SK-N-SH (cell line): ENCODE data around the gene RAB8A. TPM values are rescaled to one million over a fixed set of nuclear protein-coding genes. Genes with fewer than 3 reads are reported as not detected.

Source experiments
- CTCF ChIA-PET: fragments of 300-600, 350-600 bp; formaldehyde crosslinking; extraction: SDS; loops from one replicate; lab custom pipeline; 2021; lab: Yijun Ruan, JAX
- POLR2A ChIA-PET: fragments of 350-600 bp; sonication (Branson Sonifier 250); formaldehyde crosslinking; extraction: SDS; loops from one replicate; lab custom pipeline; 2020; ENCODE audit warnings: antibody characterized with exemption, inconsistent platforms; lab: Yijun Ruan, JAX
- DNase-seq: peaks from one replicate; pipeline ENCODE4 v3.0.0; 2012
- H2AFZ ChIP-seq: fragments of 200-600 bp; sonication (generic); 2 replicates; pipeline ENCODE4 v1.8.1; 2016; ENCODE audit warnings: antibody characterized with exemption, mild to moderate bottlenecking, low read depth
- H3F3A ChIP-seq: fragments of 200-600 bp; sonication (generic); replicated peaks from 2 replicates; pipeline ENCODE3; 2016; ENCODE audit warnings: antibody characterized with exemption, mild to moderate bottlenecking; ENCODE audit not compliant: insufficient read depth
- H3K27ac ChIP-seq, 2 experiments: fragments of 200-500 bp in 1 of 2; fragments of 200-600 bp in 1 of 2; sonication (Bioruptor generic) in 1 of 2; sonication (generic), shearing (Covaris generic) in 1 of 2; 2 replicates each; pipeline versions ENCODE4 v1.5.1 to v1.6.1; 2014 to 2016; ENCODE audit warnings: low read depth in 2 of 2, inconsistent platforms in 1 of 2, low read length in 1 of 2, mild to moderate bottlenecking in 1 of 2, mixed read lengths in 1 of 2
- H3K27me3 ChIP-seq: fragments of 200-600 bp; sonication (generic), shearing (Covaris generic); 2 replicates; pipeline ENCODE4 v1.6.1; 2016; ENCODE audit warnings: mixed run types; ENCODE audit not compliant: insufficient read depth
- H3K36me3 ChIP-seq, 2 experiments: fragments of 200-500 bp in 1 of 2; fragments of 200-600 bp in 1 of 2; sonication (Bioruptor generic) in 1 of 2; sonication (generic) in 1 of 2; replicated peaks in 1 of 2; 2 replicates each; pipeline versions ENCODE3 to v1.5.1; 2014 to 2016; ENCODE audit warnings: low read length in 1 of 2, mild to moderate bottlenecking in 1 of 2; ENCODE audit not compliant: insufficient read depth in 2 of 2, control insufficient read depth in 1 of 2
- H3K4me1 ChIP-seq, 2 experiments: fragments of 200-500 bp in 1 of 2; fragments of 200-600 bp in 1 of 2; sonication (Bioruptor generic) in 1 of 2; sonication (generic), shearing (Covaris generic) in 1 of 2; 2 replicates each; pipeline versions ENCODE4 v1.5.1 to v1.6.1; 2014 to 2016; ENCODE audit warnings: low read depth in 1 of 2, low read length in 1 of 2, mixed run types in 1 of 2; ENCODE audit not compliant: insufficient read depth in 2 of 2, control insufficient read depth in 1 of 2
- H3K4me2 ChIP-seq: fragments of 200-600 bp; sonication (generic), shearing (Covaris generic); 2 replicates; pipeline ENCODE4 v1.6.1; 2017; ENCODE audit warnings: mixed run types
- H3K4me3 ChIP-seq, 2 experiments: fragments of 200-500 bp in 1 of 2; fragments of 200-600 bp in 1 of 2; sonication (Bioruptor generic) in 1 of 2; sonication (generic), shearing (Covaris generic) in 1 of 2; 2 replicates each; pipeline versions ENCODE4 v1.5.1 to v1.8.1; 2014 to 2016; ENCODE audit warnings: low read depth in 2 of 2, inconsistent platforms in 1 of 2, low read length in 1 of 2, mild to moderate bottlenecking in 1 of 2, mixed read lengths in 1 of 2, moderate library complexity in 1 of 2
- H3K79me2 ChIP-seq: fragments of 200-600 bp; sonication (generic); 2 replicates; pipeline ENCODE4 v1.8.1; 2017; ENCODE audit warnings: mild to moderate bottlenecking; ENCODE audit not compliant: insufficient read depth
- H3K9ac ChIP-seq: fragments of 200-600 bp; sonication (generic); 2 replicates; pipeline ENCODE4 v1.6.1; 2017; ENCODE audit warnings: mixed run types
- H3K9me2 ChIP-seq: fragments of 200-600 bp; sonication (generic); 2 replicates; pipeline ENCODE4 v1.6.1; 2017; ENCODE audit warnings: mixed run types
- H3K9me3 ChIP-seq: fragments of 200-600 bp; sonication (generic); 2 replicates; pipeline ENCODE4 v1.6.1; 2017; ENCODE audit warnings: mixed run types, mild to moderate bottlenecking, moderate library complexity
- H4K20me1 ChIP-seq: fragments of 200-600 bp; sonication (generic); 2 replicates; pipeline ENCODE4 v1.6.1; 2017; ENCODE audit warnings: mild to moderate bottlenecking, mixed run types; ENCODE audit not compliant: insufficient read depth
- CTCF ChIP-seq: fragments of 200-600 bp; sonication (generic); IDR thresholded peaks from 2 replicates; pipeline ENCODE4 v1.6.1; 2017; ENCODE audit warnings: antibody characterized with exemption, mild to moderate bottlenecking, moderate library complexity
- ELF1 ChIP-seq: IDR thresholded peaks from 2 replicates; pipeline ENCODE4 v1.4.0; 2012
- EZH2phosphoT487 ChIP-seq: fragments of 200-600 bp; sonication (generic); IDR thresholded peaks from 2 replicates; pipeline ENCODE4 v1.6.1; 2017; ENCODE audit warnings: low read depth, mixed run types, mild to moderate bottlenecking, antibody characterized with exemption, moderate library complexity, borderline replicate concordance
- GABPA ChIP-seq: IDR thresholded peaks from 2 replicates; pipeline ENCODE4 v1.4.0; 2012; ENCODE audit warnings: low read depth, mild to moderate bottlenecking
- JUND ChIP-seq: IDR thresholded peaks from 2 replicates; pipeline ENCODE4 v1.4.0; 2012
- MEF2A ChIP-seq: IDR thresholded peaks from 2 replicates; pipeline ENCODE4 v1.4.0; 2012; ENCODE audit warnings: low read depth, borderline replicate concordance
- MXI1 ChIP-seq: IDR thresholded peaks from 2 replicates; pipeline ENCODE4 v1.6.1; 2012; ENCODE audit warnings: mild to moderate bottlenecking, low read depth, low read length, improper control_type of control experiment
- POLR2AphosphoS5 ChIP-seq: IDR thresholded peaks from 2 replicates; pipeline ENCODE4 v1.6.1; 2012; ENCODE audit warnings: low read depth, low read length
- RCOR1 ChIP-seq: fragments of 150-350 bp; IDR thresholded peaks from 2 replicates; pipeline ENCODE4 v1.6.1; 2017; ENCODE audit warnings: antibody characterized with exemption, low read length
- TEAD4 ChIP-seq: IDR thresholded peaks from 2 replicates; pipeline ENCODE4 v1.4.0; 2012; ENCODE audit warnings: mild to moderate bottlenecking, borderline replicate concordance; ENCODE audit not compliant: insufficient read depth
- USF1 ChIP-seq: IDR thresholded peaks from 2 replicates; pipeline ENCODE4 v1.4.0; 2012; ENCODE audit warnings: low read depth, borderline replicate concordance
- YY1 ChIP-seq: IDR thresholded peaks from 2 replicates; pipeline ENCODE4 v1.4.0; 2012; ENCODE audit warnings: low read depth, mild to moderate bottlenecking
- WGBS: methylation state at CpG from one replicate; pipeline ENCODE4 v1.1.6; 2017; ENCODE audit warnings: low lambda C conversion rate; 5-methylcytosine and 5-hydroxymethylcytosine counted together
- polyA plus RNA-seq, 3 experiments: library from polyadenylated mRNA; depleted of rRNA; stranded (reverse); fragments of >200 nt; gene quantifications; 2 replicates each; pipeline ENCODE4 v1.2.3, GENCODE V29; 2012
- TF ChIP-seq, protein P1 (sequence below): IDR thresholded peaks from 2 replicates; pipeline ENCODE4 v1.6.1; 2012; ENCODE audit warnings: mild to moderate bottlenecking, low read depth, low read length, moderate library complexity

The RAB8A gene
- polyA plus RNA-seq, 1 of the 3 experiments (the other 2 are of a cell fraction) = 55.2 TPM

GRCh38 chr19:16113727-16114126 lies 2.0 kb downstream of the RAB8A start:
- POLR2A ChIA-PET = no interaction called here
- Histone ChIP-seq H3K36me3 (peaks cover 8 to 12% of the 10 kb centered on the region in 2 experiments), H3K9me3 (no peaks in the 10 kb centered on the region)
- no peak for TF ChIP-seq POLR2AphosphoS5
- TF ChIP-seq ELF1 = no peak
- no peak for TF ChIP-seq JUND
- TF ChIP-seq MXI1 = no peak
- TF ChIP-seq MEF2A = no peak
- no peak for TF ChIP-seq TEAD4
- TF ChIP-seq, all 33 proteins: peak for 0
- Histone ChIP-seq H3K27me3 (no peaks in the 10 kb centered on the region), H3K4me3 (no peak overlapping the region), H2AFZ (no peak overlapping the region), H3K27ac (no peak overlapping the region), H3K9me2 (no peaks in the 10 kb centered on the region), H3K4me2 (no peak overlapping the region), H4K20me1 (peaks cover 10% of the 10 kb centered on the region; the same call in 1 of the 2 replicates), H3K79me2 (peaks cover 57% of the 10 kb centered on the region), H3K4me1 (peaks cover 9 to 10% of the 10 kb centered on the region in 2 experiments), H3K9ac (no peak overlapping the region), H3F3A (no peaks in the 10 kb centered on the region)
- 92% methylated on average over 3 of the region's 3 CpGs for WGBS
- CTCF ChIA-PET = interaction anchor here (1.4 kb wide), 1 partner anchor 72 kb away, joined by 7 read pairs; no protein-coding TSS in a partner anchor
- no peak for DNase-seq

GRCh38 chr19:16115301-16116039 lies 3.8 kb downstream of the RAB8A start:
- Histone ChIP-seq H3K4me2 (no peak overlapping the region), H3K4me3 (no peak overlapping the region), H3K9me3 (no peaks in the 10 kb centered on the region), H3K27ac (no peak overlapping the region), H3K27me3 (no peaks in the 10 kb centered on the region), H3K4me1 (peaks cover 9 to 10% of the 10 kb centered on the region in 2 experiments), H3K79me2 (peaks cover 57% of the 10 kb centered on the region), H4K20me1 (peaks cover 10% of the 10 kb centered on the region; the same call in 1 of the 2 replicates), H3K9me2 (no peaks in the 10 kb centered on the region), H2AFZ (no peak overlapping the region), H3K36me3 (peaks cover 14 to 23% of the 10 kb centered on the region in 2 experiments), H3K9ac (no peak overlapping the region), H3F3A (no peaks in the 10 kb centered on the region)
- TF ChIP-seq EZH2phosphoT487 (no peak), RCOR1 (no peak), USF1 (no peak), GABPA (no peak), YY1 (no peak), CTCF (no peak)
- TF ChIP-seq, protein P1, sequence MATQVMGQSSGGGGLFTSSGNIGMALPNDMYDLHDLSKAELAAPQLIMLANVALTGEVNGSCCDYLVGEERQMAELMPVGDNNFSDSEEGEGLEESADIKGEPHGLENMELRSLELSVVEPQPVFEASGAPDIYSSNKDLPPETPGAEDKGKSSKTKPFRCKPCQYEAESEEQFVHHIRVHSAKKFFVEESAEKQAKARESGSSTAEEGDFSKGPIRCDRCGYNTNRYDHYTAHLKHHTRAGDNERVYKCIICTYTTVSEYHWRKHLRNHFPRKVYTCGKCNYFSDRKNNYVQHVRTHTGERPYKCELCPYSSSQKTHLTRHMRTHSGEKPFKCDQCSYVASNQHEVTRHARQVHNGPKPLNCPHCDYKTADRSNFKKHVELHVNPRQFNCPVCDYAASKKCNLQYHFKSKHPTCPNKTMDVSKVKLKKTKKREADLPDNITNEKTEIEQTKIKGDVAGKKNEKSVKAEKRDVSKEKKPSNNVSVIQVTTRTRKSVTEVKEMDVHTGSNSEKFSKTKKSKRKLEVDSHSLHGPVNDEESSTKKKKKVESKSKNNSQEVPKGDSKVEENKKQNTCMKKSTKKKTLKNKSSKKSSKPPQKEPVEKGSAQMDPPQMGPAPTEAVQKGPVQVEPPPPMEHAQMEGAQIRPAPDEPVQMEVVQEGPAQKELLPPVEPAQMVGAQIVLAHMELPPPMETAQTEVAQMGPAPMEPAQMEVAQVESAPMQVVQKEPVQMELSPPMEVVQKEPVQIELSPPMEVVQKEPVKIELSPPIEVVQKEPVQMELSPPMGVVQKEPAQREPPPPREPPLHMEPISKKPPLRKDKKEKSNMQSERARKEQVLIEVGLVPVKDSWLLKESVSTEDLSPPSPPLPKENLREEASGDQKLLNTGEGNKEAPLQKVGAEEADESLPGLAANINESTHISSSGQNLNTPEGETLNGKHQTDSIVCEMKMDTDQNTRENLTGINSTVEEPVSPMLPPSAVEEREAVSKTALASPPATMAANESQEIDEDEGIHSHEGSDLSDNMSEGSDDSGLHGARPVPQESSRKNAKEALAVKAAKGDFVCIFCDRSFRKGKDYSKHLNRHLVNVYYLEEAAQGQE = no peak
- ChIA-PET POLR2A (no interaction called here), CTCF (interaction anchor here (1.0 kb wide), 1 partner anchor 75 kb away, joined by 3 read pairs; no protein-coding TSS in a partner anchor)
- DNase-seq = no peak
- WGBS = 97% methylated on average over 9 of the region's 9 CpGs
